Vagina (tissue), 2 donors: ENCODE results near the gene TSPAN12. TPM values are rescaled to one million over a fixed set of nuclear protein-coding genes. Genes with fewer than 3 reads are reported as not detected.

Experiments
- DNase-seq, 2 donors: peaks; one replicate each; pipeline ENCODE4 v3.0.0-alpha.2; 2017; ENCODE audit errors: extremely low spot score in 2 of 2
- H3K27ac ChIP-seq: fragments of 200-600 bp; sonication (generic); one replicate; pipeline ENCODE4 v1.5.1; 2019
- H3K27me3 ChIP-seq: fragments of 200-600 bp; sonication (generic); one replicate; pipeline ENCODE4 v1.5.1; 2019
- H3K36me3 ChIP-seq, 2 donors: fragments of 200-600 bp; sonication (generic); one replicate each; pipeline ENCODE4 v1.5.1; 2017 to 2019
- H3K4me1 ChIP-seq: fragments of 200-600 bp; sonication (generic); one replicate; pipeline ENCODE4 v1.5.1; 2019
- H3K4me3 ChIP-seq, 2 donors: fragments of 200-600 bp; sonication (generic); 1 replicate in 1 of 2; 2 replicates in 1 of 2; pipeline ENCODE4 v1.5.1; 2016 to 2019
- H3K9me3 ChIP-seq: fragments of 200-600 bp; sonication (generic); one replicate; pipeline ENCODE4 v1.5.1; 2019
- POLR2A ChIP-seq, 2 donors: fragments of 450-650 bp; IDR thresholded peaks; one replicate each; pipeline ENCODE4 v1.6.1; 2017; ENCODE audit warnings: antibody characterized with exemption in 2 of 2, mild to moderate bottlenecking in 2 of 2, moderate library complexity in 2 of 2
- POLR2AphosphoS5 ChIP-seq, 2 donors: sonication (generic); formaldehyde crosslinking; IDR thresholded peaks; one replicate each; pipeline ENCODE4 v1.9.0; 2017; ENCODE audit warnings: antibody characterized with exemption in 2 of 2, mild to moderate bottlenecking in 2 of 2, low read depth in 1 of 2; ENCODE audit not compliant: insufficient read depth in 1 of 2
- intact Hi-C: fragments of 100-400 bp; cut with DNase I; formaldehyde crosslinking; loops from one replicate; pipeline ENCODE4 v1.15.1; 2023
- total RNA-seq: library from RNA; depleted of rRNA; stranded (reverse); fragments of >200 nt; gene quantifications from one replicate; pipeline ENCODE4 v1.2.3, GENCODE V29; 2016
- TF ChIP-seq, protein P1 (sequence below), 3 experiments: fragments of 450-650 bp in 2 of 3; fragments of 200-600 bp in 1 of 3; sonication (generic) in 1 of 3; IDR thresholded peaks; one replicate each; pipeline ENCODE4 v1.5.1; 2017 to 2019; ENCODE audit warnings: antibody characterized with exemption in 3 of 3, mild to moderate bottlenecking in 2 of 3, moderate library complexity in 2 of 3

The TSPAN12 gene
- total RNA-seq, 1 donor from 2014 or later, result 9.6 TPM

- Histone ChIP-seq H3K36me3 (no peaks in the 10 kb centered on the region), H3K27ac (no peak overlapping the region), H3K4me1 (no peaks in the 10 kb centered on the region), H3K9me3 (no peaks in the 10 kb centered on the region), H3K4me3 (no peak overlapping the region), H3K27me3 (no peaks in the 10 kb centered on the region)
- TF ChIP-seq, protein P1, sequence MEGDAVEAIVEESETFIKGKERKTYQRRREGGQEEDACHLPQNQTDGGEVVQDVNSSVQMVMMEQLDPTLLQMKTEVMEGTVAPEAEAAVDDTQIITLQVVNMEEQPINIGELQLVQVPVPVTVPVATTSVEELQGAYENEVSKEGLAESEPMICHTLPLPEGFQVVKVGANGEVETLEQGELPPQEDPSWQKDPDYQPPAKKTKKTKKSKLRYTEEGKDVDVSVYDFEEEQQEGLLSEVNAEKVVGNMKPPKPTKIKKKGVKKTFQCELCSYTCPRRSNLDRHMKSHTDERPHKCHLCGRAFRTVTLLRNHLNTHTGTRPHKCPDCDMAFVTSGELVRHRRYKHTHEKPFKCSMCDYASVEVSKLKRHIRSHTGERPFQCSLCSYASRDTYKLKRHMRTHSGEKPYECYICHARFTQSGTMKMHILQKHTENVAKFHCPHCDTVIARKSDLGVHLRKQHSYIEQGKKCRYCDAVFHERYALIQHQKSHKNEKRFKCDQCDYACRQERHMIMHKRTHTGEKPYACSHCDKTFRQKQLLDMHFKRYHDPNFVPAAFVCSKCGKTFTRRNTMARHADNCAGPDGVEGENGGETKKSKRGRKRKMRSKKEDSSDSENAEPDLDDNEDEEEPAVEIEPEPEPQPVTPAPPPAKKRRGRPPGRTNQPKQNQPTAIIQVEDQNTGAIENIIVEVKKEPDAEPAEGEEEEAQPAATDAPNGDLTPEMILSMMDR (IDR thresholded peaks at IDR 0.05), result no peak
- TF ChIP-seq POLR2A (IDR thresholded peaks at IDR 0.05) (no peak), POLR2AphosphoS5 (IDR thresholded peaks at IDR 0.05; ENCODE audit: insufficient read depth in 1 of 2, low read depth in 1 of 2) (no peak)
- intact Hi-C loops, result no loop called here
- DNase-seq, result no peak
These were observed 117.6 kb downstream of the TSPAN12 start for GRCh38 chr7:120740348-120740747.

- no peak overlapping the region for H3K27ac ChIP-seq
- intact Hi-C loops, result no loop called here
- H3K4me3 ChIP-seq, result no peak overlapping the region
- DNase-seq, result no peak
- TF ChIP-seq, protein P1 (IDR thresholded peaks at IDR 0.05), result no peak
- no peak for TF ChIP-seq POLR2A (IDR thresholded peaks at IDR 0.05)
- TF ChIP-seq POLR2AphosphoS5 (IDR thresholded peaks at IDR 0.05; ENCODE audit: insufficient read depth in 1 of 2, low read depth in 1 of 2), result no peak
- H3K9me3 ChIP-seq, result no peaks in the 10 kb centered on the region
- no peaks in the 10 kb centered on the region for H3K27me3 ChIP-seq
- H3K36me3 ChIP-seq, result no peaks in the 10 kb centered on the region
- no peaks in the 10 kb centered on the region for H3K4me1 ChIP-seq
These were observed 119.1 kb downstream of the TSPAN12 start for GRCh38 chr7:120738816-120739215.

Other genes starting within 250 kb of the TSPAN12 start
- 14.0 TPM for gene ING3, start 92.6 kb upstream of the TSPAN12 start, total RNA-seq
- gene CPED1, start 130.6 kb upstream of the TSPAN12 start, total RNA-seq, result 27.3 TPM